Caco-2 (cell line): Measurements from ENCODE around the gene FGR. TPM values are rescaled to one million over a fixed set of nuclear protein-coding genes. Genes with fewer than 3 reads are reported as not detected.

Experiments used
- BruUV-seq: library from RNA; stranded (reverse); fragments of 400-500 nt; replicated peaks from 2 replicates; lab custom pipeline; 2021; lab: Mats Ljungman, UMichigan
- CTCF ChIA-PET: fragments of 300-600 bp; sonication (Branson Sonifier 250); formaldehyde crosslinking; loops from one replicate; lab custom pipeline; 2022; ENCODE audit warnings: antibody characterized with exemption; lab: Charles Lee
- POLR2A ChIA-PET: fragments of 300-600 bp; sonication (Branson Sonifier 250); formaldehyde crosslinking; loops from one replicate; lab custom pipeline; 2022; ENCODE audit warnings: antibody characterized with exemption; lab: Charles Lee
- DNase-seq, 2 experiments: peaks; one replicate each; pipeline versions ENCODE4 v3.0.0 to v3.0.0-alpha.2; 2020 to 2022
- H3K27me3 ChIP-seq: replicated peaks from 2 replicates; pipeline ENCODE4 v1.6.0; 2011; ENCODE audit warnings: low read length; ENCODE audit not compliant: control insufficient read depth, insufficient read depth
- H3K36me3 ChIP-seq: 2 replicates; pipeline ENCODE4 v1.5.1; 2011; ENCODE audit warnings: low read length; ENCODE audit not compliant: control insufficient read depth, insufficient read depth
- H3K4me1 ChIP-seq: fragments of 250-450 bp; sonication (Bioruptor Pico); 2 replicates; pipeline ENCODE4 v1.5.1; 2020; ENCODE audit warnings: mild to moderate bottlenecking
- H3K4me3 ChIP-seq: 2 replicates; pipeline ENCODE4 v1.5.1; 2011; ENCODE audit warnings: low read depth, mild to moderate bottlenecking, control low read depth, low read length
- H3K9me3 ChIP-seq: fragments of 250-450 bp; sonication (Bioruptor Pico); 2 replicates; pipeline ENCODE4 v1.5.1; 2020; ENCODE audit warnings: mild to moderate bottlenecking, moderate library complexity
- H3K27ac Mint-ChIP-seq: one replicate; pipeline ENCODE4 v1.8.0; 2022; ENCODE audit warnings: mixed read lengths; ENCODE audit not compliant: unreplicated experiment
- H3K27me3 Mint-ChIP-seq: one replicate; pipeline ENCODE4 v1.8.0; 2022; ENCODE audit warnings: mixed read lengths; ENCODE audit not compliant: insufficient read depth, unreplicated experiment
- H3K36me3 Mint-ChIP-seq: one replicate; pipeline ENCODE4 v1.8.0; 2022; ENCODE audit warnings: mild to moderate bottlenecking, mixed read lengths; ENCODE audit not compliant: insufficient read depth, unreplicated experiment
- H3K4me1 Mint-ChIP-seq: one replicate; pipeline ENCODE4 v1.8.0; 2022; ENCODE audit warnings: low read depth, mixed read lengths; ENCODE audit not compliant: unreplicated experiment
- H3K4me3 Mint-ChIP-seq: one replicate; pipeline ENCODE4 v1.8.0; 2022; ENCODE audit warnings: mild to moderate bottlenecking, moderate library complexity, mixed read lengths; ENCODE audit not compliant: unreplicated experiment
- H3K9me3 Mint-ChIP-seq: one replicate; pipeline ENCODE4 v1.8.0; 2022; ENCODE audit warnings: mixed read lengths; ENCODE audit not compliant: unreplicated experiment
- intact Hi-C: fragments of 100-400 bp; cut with micrococcal nuclease; formaldehyde crosslinking; loops from one replicate; pipeline ENCODE4 v1.10.0; 2022; ENCODE audit not compliant: unreplicated experiment
- total RNA-seq: library from RNA; stranded (reverse); gene quantifications from 2 replicates; pipeline ENCODE4 v1.2.3, GENCODE V29; 2022
- TF ChIP-seq, protein P1 (sequence below), 2 experiments: fragments of 200-600 bp in 1 of 2; IDR thresholded peaks; 1 replicate in 1 of 2; 2 replicates in 1 of 2; pipeline versions ENCODE4 v1.5.1 to v1.8.0; 2011 to 2022; ENCODE audit warnings: antibody characterized with exemption in 1 of 2, control low read depth in 1 of 2, inconsistent platforms in 1 of 2, low read depth in 1 of 2, low read length in 1 of 2, mild to moderate bottlenecking in 1 of 2, moderate library complexity in 1 of 2; ENCODE audit not compliant: insufficient read depth in 1 of 2, severe bottlenecking in 1 of 2, unreplicated experiment in 1 of 2

The FGR gene
- total RNA-seq, 1 experiment from 2014 or later = not detected

DNA sequence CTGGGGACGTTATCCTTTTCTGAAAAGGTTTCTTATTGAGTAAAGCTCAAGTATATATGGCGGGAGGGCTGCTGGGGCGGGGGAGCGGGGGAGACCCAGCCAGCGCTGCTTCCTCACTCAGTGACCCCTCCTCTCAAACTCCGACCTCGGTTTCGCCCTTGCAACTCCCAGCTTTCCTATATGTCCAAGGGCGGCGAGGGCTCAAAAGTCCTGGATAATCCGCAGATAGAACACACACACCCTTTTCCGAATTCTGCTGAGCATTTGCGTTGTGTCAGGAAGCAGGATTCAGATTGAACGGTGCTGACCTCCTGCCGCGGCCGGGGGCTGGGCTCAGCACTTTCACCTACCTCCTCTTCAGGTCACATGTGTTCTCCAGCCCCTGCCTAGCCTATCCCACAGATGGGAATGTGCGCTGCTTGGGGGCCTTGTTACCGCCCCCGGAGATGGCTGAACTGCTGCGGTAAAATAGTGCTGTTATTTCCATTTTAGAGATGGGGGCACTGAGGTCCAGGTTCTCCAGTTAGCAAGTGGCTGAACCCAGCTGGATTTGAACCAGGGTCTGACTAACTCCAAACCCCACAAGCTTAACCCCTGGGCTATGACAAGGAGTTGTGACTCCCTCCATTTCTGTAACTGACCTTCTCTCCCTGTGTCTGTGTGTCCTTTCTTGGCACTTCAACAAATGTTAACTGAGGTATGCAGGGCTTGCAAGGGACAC is 30.2 kb downstream of the FGR start:
- intact Hi-C loops = loop anchor here (10.0 kb wide), 1 partner anchor 110 kb away; the partner anchor contains the start of gene WASF2
- Histone ChIP-seq H3K36me3 (no peaks in the 10 kb centered on the region), H3K4me1 (peaks cover 33% of the 10 kb centered on the region), H3K27me3 (no peaks in the 10 kb centered on the region), H3K4me3 (peak overlapping the region; percentile 91; the same call in 1 of the 2 replicates), H3K9me3 (no peaks in the 10 kb centered on the region)
- Mint-ChIP-seq H3K9me3 (no peaks in the 10 kb centered on the region), H3K27me3 (no peaks in the 10 kb centered on the region), H3K4me1 (peaks cover 17% of the 10 kb centered on the region), H3K27ac (no peak overlapping the region), H3K4me3 (peak overlapping the region; percentile 98), H3K36me3 (peaks cover 11% of the 10 kb centered on the region)
- no peak for DNase-seq
- TF ChIP-seq, protein P1, sequence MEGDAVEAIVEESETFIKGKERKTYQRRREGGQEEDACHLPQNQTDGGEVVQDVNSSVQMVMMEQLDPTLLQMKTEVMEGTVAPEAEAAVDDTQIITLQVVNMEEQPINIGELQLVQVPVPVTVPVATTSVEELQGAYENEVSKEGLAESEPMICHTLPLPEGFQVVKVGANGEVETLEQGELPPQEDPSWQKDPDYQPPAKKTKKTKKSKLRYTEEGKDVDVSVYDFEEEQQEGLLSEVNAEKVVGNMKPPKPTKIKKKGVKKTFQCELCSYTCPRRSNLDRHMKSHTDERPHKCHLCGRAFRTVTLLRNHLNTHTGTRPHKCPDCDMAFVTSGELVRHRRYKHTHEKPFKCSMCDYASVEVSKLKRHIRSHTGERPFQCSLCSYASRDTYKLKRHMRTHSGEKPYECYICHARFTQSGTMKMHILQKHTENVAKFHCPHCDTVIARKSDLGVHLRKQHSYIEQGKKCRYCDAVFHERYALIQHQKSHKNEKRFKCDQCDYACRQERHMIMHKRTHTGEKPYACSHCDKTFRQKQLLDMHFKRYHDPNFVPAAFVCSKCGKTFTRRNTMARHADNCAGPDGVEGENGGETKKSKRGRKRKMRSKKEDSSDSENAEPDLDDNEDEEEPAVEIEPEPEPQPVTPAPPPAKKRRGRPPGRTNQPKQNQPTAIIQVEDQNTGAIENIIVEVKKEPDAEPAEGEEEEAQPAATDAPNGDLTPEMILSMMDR (IDR thresholded peaks at IDR 0.05; ENCODE audit: insufficient read depth in 1 of 2, low read depth in 1 of 2, low read length in 1 of 2, severe bottlenecking in 1 of 2, unreplicated experiment in 1 of 2) = no peak
- BruUV-seq = no TSS peak
- ChIA-PET POLR2A (interaction anchor here (0.6 to 1.3 kb wide), 4 partner anchors 34 to 683 kb away, joined by 3 to 6 read pairs (median 5); partner anchors contain the start of gene NUDC), CTCF (interaction anchor here (0.6 to 2.6 kb wide), 8 partner anchors 29 to 188 kb away, joined by 3 to 19 read pairs (median 6); no protein-coding TSS in a partner anchor)

GRCh38 chr1:27603681-27604578 is 31.1 kb downstream of the FGR start, which contains the start of gene AHDC1:
TSS of gene AHDC1 (minus strand) at chr1:27604144. CDS start at chr1:27552115, 52,029 bp downstream.
- peak; percentile 89 to 90 for DNase-seq
- ChIA-PET CTCF (interaction anchor here (0.6 to 2.6 kb wide), 9 partner anchors 28 to 187 kb away, joined by 3 to 19 read pairs (median 6); no protein-coding TSS in a partner anchor), POLR2A (interaction anchor here (0.6 to 1.3 kb wide), 4 partner anchors 34 to 683 kb away, joined by 3 to 6 read pairs (median 4); partner anchors contain the start of gene NUDC)
- BruUV-seq = no TSS peak
- H3K4me1 Mint-ChIP-seq = peaks cover 17% of the 10 kb centered on the region
- peaks cover 33% of the 10 kb centered on the region for H3K4me1 ChIP-seq
- peak within 1 kb of the TSS; percentile 84 for H3K27ac Mint-ChIP-seq
- H3K4me3 ChIP-seq = peak within 1 kb of the TSS; percentile 91
- peak within 1 kb of the TSS; percentile 98 for H3K4me3 Mint-ChIP-seq
- no peaks in the 10 kb centered on the region for H3K27me3 ChIP-seq
- peaks cover 11% of the 10 kb centered on the region for H3K36me3 Mint-ChIP-seq
- no peaks in the 10 kb centered on the region for H3K27me3 Mint-ChIP-seq
- no peaks in the 10 kb centered on the region for H3K36me3 ChIP-seq
- TF ChIP-seq, protein P1 (IDR thresholded peaks at IDR 0.05; ENCODE audit: insufficient read depth in 1 of 2, low read depth in 1 of 2, low read length in 1 of 2, severe bottlenecking in 1 of 2, unreplicated experiment in 1 of 2) = no peak
- intact Hi-C loops = loop anchor here (10.0 kb wide), 1 partner anchor 109 kb away; the partner anchor contains the start of gene WASF2
- H3K9me3 ChIP-seq = no peaks in the 10 kb centered on the region
- no peaks in the 10 kb centered on the region for H3K9me3 Mint-ChIP-seq
